ENCODE results near the gene UST.
"Not testable (repeated sequence)": the region's sequence is repeated elsewhere in the genome, so short reads cannot be mapped to it uniquely, and the experiment has no call there.

The UST gene

GRCh38 chr6:148983966-148984365, 237.1 kb downstream of the UST start:
- DNase-seq: no peak

GRCh38 chr6:148984531-148985056, 237.8 kb downstream of the UST start:
- no peak for DNase-seq

- DNase-seq: no peak
Measured at GRCh38 chr6:148985499-148985898, 238.7 kb downstream of the UST start.

GRCh38 chr6:148986608-148987007, 239.8 kb downstream of the UST start:
- no peak for DNase-seq

- no peak for DNase-seq
Measured at GRCh38 chr6:148987982-148988381, 241.2 kb downstream of the UST start.

GRCh38 chr6:148989585-148989984, 242.8 kb downstream of the UST start:
- DNase-seq: no peak

GRCh38 chr6:148990403-148990802, 243.6 kb downstream of the UST start:
- no peak for DNase-seq

- no peak for DNase-seq
Measured at GRCh38 chr6:148996815-148997214, 250.0 kb downstream of the UST start.

GRCh38 chr6:148997865-148998264, 251.0 kb downstream of the UST start:
- no peak for DNase-seq

- DNase-seq: peak; percentile 13 to 22
Measured at GRCh38 chr6:148998704-148999103, 251.9 kb downstream of the UST start.

- DNase-seq: no peak
Measured at GRCh38 chr6:148999501-148999900, 252.7 kb downstream of the UST start.

- DNase-seq: no peak
Measured at GRCh38 chr6:148999929-149000468, 253.2 kb downstream of the UST start.

GRCh38 chr6:149001422-149001821, 254.6 kb downstream of the UST start:
- no peak for DNase-seq

GRCh38 chr6:149003560-149003959, 256.7 kb downstream of the UST start:
- no peak for DNase-seq

- DNase-seq: no peak
Measured at GRCh38 chr6:149004664-149005063, 257.8 kb downstream of the UST start.

GRCh38 chr6:149006236-149006635, 259.4 kb downstream of the UST start:
- DNase-seq: not testable (repeated sequence)

GRCh38 chr6:149006671-149007070, 259.8 kb downstream of the UST start:
- DNase-seq: no peak

- no peak for DNase-seq
Measured at GRCh38 chr6:149007846-149008245, 261.0 kb downstream of the UST start.

GRCh38 chr6:149008741-149009140, 261.9 kb downstream of the UST start:
- DNase-seq: no peak

- no peak for DNase-seq
Measured at GRCh38 chr6:149012040-149012545, 265.3 kb downstream of the UST start.

- no peak for DNase-seq
Measured at GRCh38 chr6:149013586-149014344, 266.9 kb downstream of the UST start.

GRCh38 chr6:149014631-149015534, 268.1 kb downstream of the UST start:
- DNase-seq: no peak
